ENCODE data around the gene FOSL2. TPM values are rescaled to one million over a fixed set of nuclear protein-coding genes. Genes with fewer than 3 reads are reported as not detected.

The FOSL2 gene
- total RNA-seq, 1 donor from 2014 or later = 166 TPM

DNA sequence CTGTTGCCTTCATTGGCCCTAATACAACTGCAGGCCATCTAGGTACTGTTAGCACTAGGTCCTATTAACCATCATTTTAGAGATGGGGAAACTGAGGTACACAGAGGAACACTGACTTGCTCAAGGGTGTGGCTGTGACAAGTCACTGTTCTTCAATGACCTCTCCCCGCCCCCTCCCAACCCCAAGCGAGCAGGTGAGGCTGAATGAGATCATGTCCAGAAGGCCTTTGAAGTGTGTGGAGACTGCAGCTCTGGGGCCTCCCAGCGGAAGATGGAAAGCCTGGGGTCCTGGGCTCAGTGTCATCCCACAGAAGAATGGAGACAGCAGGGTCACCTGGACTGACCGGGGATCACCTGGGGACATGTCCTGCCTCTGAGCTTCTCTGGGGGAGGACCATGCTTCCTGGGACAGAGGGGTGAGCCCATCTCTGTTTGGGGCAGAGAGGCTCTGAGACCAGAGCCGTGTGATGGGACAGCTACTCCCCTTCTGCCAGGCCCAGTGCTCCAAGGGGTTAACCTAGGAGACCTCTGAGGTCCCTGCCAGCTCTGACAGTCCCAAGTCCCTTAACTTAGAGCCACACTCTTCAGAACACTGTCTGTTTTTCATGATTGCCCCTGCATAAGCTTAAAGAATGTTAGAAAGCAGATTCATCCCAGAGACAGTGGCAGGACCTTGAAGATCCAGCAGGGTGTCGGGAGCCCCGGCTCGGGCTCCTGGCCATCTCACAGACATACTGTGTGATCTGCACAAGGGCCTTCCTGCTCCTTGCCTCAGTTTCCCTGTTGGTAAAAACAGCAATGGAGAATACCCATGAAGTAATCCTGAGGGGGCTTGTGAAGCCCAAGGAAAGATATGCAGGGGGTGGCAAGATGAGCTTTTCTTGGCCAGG is 16.7 kb upstream of the FOSL2 start:
- ATAC-seq = no peak

DNA sequence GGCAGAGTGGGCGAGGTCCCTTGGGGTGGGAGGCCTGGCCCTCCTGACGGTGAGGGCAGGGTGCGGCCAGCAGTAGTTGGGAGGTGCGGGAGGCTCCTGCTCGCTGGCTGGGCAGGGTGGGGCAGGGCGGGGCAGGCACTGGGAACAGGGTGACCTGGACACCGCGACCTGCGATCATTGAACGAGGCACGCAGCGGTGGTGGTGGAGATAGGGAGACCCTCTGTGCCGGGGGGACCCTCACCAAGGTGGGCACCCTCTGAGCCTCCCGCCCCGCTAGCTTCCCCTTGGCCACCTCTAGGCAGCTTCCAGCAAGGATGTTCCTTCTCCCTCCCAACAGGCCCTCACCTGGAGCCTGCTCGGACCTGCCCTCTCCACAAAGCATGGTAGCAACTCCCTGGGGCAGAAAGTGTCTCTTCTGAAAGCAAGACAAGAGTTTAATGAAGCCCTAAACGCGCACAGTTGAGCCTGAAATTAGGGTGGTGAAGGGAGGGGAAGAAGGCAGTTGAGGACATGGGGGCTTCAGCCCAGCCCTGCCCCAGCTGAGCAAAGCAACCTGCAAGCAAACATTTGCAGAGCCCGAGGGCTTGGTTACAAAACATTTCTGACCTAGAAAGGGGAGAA is 15.4 kb upstream of the FOSL2 start:
- ATAC-seq = peak; percentile 69

GRCh38 chr2:28377984-28378678 is 14.5 kb upstream of the FOSL2 start:
- ATAC-seq = peak; percentile 94

GRCh38 chr2:28378679-28379584 is 13.7 kb upstream of the FOSL2 start:
- no peak for ATAC-seq

DNA sequence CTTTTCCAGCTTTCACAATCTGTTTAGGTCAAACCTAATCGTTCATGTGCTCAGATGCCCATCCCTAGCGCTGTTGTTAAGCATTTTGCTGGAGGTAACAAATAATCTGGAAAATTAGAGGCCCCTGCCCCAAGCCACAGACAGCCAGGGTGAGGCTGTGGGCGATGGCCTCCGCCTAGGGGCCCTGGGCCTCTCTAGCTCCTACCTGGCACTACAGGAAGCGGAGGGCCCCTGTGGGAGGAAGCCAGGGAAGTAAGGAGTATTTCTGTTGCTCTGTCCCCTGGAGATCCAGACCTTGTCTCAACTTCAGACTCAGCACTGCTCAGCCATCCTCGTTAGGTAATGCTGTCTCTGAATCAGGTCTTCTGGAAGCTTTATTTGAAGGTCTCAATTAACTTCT is 12.4 kb upstream of the FOSL2 start:
- ATAC-seq = no peak

DNA sequence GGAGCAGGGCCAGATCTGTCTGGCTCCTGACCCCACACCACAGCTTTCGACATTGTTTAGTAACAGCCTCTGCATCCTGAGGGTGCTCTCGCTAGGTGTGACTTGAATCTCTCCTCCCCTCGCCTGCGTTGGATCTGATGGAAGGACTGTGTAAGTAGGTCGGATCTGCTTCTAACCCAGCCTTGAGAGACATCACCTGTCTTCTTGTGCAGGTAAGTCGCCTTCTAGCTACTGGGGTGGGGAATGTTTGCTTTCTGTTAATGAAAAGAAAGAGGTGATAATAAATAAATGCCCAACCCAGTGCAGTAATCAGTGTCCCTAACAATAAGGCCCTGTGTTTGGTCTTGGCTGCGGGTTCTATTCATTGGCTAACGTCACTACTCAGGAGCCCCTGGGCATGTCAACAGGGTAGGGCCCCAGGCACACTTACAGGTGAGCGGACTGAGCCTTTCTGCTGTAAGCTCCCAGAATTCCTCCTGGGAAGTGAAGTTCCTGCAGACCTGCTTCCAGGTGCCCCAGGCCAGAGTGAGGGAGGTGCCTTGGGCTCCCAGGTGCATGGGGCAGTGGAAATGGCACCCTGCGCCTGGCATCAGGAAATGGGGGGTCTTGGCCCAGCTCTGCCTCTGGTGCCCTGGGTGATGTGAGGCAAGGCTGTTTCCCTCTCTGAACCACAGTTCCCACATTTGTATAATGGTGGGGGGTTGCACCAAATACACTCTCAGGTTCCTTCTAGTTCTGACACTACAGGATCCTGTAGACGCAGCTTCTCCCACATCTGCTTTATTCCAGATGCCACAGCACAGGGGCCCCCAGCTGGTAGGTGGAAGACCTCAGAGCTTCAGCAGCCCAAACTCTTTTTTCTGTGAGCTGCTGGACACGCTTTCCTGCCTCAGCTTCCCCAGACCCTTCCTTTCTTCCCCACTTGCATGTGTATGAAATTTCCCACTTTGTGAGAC is 11.2 kb upstream of the FOSL2 start:
- no peak for ATAC-seq

GRCh38 chr2:28382755-28383154 is 9.9 kb upstream of the FOSL2 start:
- ATAC-seq = no peak

GRCh38 chr2:28387082-28387960 is 5.3 kb upstream of the FOSL2 start:
- no peak for ATAC-seq

DNA sequence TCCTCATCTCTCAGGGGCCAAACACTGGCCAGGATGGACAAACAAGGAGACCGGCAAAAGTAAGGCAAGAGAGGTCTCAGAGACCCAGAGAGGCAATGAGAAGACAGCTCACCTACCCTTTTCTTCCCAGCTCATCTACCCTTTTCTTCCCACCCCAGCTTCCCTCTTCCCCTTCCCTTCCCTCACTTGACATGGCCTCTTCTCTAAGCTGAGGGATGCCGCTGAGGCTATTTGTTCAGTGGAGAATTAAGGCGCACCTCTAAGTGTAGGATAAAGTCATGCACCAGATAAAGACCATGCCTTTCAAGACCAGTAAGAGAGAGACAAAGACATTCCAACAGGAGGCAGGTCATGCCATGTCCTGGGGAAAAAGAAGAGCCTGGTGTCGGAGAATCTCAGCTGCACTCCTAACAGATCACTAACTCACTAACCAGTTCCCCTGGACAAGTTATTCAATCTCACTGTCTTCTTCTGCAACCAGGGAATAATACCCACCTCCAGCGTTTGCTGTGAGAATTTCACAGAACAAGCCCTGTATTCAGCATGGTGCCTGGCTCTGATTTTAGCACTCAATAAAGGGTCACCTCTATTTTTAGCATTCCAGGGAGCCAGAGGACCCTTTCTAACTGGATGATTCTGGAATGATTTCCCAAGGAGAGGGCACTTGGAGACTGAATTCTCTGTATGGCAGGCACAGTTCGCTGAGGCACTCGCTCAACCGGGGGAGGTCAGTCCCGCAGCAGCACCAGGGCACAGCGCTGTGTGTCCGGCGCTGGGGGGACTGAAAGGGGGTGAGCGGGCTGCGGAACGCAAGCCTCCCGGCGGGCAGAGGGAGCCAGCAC is 3.0 kb upstream of the FOSL2 start:
- no peak for ATAC-seq

- ATAC-seq = peak; percentile 58
Measured at GRCh38 chr2:28390241-28390745, 2.4 kb upstream of the FOSL2 start.

DNA sequence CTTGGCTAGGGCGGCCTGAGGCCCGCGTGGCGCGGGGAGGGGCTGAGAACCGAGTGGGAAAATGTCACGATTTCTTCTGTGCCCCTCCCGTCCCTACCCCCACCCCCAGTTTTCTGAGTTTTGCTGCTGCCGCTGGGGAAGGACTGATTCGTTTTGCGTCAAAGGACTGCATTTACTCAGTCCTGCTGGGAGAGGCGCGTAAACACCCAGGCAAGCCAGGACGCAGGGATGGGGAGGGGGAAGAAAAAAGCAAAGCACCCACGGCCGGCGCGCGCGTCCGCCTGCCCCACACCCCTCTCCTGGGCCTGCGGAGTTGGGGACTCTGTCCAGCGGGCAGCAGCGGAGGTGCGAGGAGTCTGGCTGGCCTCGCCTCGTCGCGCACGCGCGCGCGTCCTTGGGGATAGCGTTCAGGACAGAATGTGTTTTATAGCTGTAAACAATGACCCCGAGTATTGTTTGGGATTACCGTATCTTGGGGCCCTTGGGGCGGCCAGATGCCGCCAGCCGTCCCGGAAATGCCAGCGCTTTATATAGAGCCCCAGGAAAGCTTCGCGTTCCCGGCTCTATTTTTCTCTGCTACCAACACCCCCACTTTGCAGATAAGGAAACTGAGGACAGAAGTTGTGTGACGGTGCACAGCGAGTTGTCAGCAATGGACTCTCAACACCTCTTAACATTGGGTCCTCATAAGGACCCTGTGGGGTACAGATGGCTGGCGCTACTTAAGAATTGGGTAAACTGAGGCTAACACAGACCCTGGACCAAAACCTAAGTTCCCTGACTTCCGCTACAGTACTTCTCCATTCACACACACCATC is 1.7 kb upstream of the FOSL2 start:
- peak; percentile 3 for ATAC-seq

DNA sequence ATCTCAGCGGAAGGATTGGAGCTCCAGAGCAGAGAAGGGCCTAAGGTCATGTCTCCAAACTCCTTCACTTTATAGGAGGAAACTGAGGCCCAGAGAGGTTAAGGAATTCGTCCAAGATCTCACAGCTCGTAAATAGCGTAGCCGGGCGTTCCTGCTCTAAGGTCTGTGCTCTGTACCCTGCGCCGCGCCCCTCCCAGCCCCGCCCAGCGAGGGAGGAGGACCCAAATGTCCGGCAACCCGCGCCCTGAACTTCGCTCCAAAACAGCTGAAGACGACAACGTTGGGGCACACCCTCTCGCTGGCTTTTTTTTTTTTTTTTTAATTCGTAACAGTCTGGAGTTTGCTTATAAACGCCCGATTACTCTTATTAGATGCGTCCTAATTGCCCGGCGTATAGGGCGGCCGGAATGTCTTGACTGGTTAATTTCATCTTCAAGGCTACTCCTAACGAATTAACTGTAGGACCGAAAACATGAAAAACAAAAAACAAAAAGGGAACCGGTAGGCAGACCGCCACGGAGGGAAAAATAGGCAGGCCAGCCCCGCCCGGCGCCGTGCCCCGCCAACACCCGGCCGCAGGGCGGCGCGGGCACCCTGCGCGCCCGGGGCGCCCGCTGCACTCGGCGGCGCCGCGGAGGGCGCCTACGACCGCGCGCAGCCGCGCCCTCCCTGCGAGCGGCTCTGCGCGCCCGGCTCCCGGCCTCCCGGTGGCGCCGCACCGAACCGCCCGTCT is 928 bp upstream of the FOSL2 start:
- peak; percentile 55 for ATAC-seq

GRCh38 chr2:28393114-28393836 is 617 bp downstream of the FOSL2 start:
- ATAC-seq = peak; percentile 1

- no peak for ATAC-seq
Measured at GRCh38 chr2:28394331-28394877, 1.7 kb downstream of the FOSL2 start.

DNA sequence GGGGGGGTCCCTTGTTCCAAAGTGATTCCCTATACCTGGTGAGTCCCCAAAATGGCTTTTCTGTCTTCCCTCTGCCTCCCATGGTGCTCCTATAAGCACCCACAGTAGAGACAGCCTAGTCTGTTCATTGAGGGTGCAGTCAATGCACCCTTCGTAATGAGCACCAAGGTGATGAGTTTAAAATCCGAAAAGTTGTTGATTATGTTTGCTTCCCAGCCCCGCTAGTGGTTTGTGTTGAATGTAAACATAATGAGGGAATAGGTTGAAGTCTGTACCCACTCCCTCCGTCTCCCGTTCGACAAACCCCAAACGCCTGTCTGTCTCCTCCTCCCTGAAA is 2.3 kb downstream of the FOSL2 start:
- ATAC-seq = no peak

DNA sequence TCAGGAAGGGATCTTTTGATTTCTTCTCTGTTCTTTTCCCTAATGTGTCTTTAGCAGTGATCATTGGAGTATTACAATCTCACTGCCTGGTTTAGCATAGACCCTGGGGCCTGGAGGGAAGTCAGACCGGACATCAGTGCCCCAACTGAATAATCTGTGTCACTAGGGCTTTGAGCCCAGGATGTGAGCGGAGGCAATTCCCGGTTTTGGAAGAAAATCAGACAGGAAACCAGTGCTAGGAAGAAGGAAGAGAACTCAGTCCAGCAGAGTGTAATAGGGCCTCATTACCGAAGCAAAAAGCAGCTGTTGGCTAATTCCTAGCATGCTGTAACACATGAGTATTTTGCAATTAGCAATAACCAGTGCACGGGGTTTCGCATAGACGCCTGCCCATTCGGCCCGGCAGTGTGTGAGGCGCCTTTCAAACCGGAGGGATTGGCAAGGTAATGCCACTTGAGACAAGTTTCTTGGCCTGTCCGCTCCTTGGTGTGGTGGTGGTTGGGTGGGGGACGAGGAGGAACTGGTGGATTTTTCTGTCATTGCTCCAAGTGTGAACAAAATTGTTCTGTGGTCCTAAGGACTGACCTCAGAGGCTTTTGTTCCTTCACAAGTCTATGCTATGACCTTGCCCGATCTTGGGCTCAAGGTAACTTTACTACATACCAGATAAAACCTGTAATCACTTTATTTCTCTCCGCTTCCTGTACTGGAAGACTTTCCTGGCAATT is 2.8 kb downstream of the FOSL2 start:
- peak; percentile 3 for ATAC-seq

Measured in esophagus mucosa (tissue), 1 donor.